Thyroid gland (tissue), 4 donors: Measurements from ENCODE around the gene FAH.

Experiments
- POLR2A ChIP-seq, 2 donors: fragments of 450-650 bp; IDR thresholded peaks; one replicate each; pipeline ENCODE4 v1.6.1; 2017; ENCODE audit warnings: antibody characterized with exemption in 2 of 2, mild to moderate bottlenecking in 2 of 2, moderate library complexity in 1 of 2
- TF ChIP-seq, protein P1 (sequence below), 6 experiments: fragments of 200-600 bp in 3 of 6; fragments of 450-650 bp in 3 of 6; sonication (generic) in 3 of 6; IDR thresholded peaks; one replicate each; pipeline ENCODE4 v1.5.1; 2016 to 2019; ENCODE audit warnings: antibody characterized with exemption in 6 of 6, mild to moderate bottlenecking in 2 of 6, inconsistent platforms in 1 of 6, moderate library complexity in 1 of 6

DNA sequence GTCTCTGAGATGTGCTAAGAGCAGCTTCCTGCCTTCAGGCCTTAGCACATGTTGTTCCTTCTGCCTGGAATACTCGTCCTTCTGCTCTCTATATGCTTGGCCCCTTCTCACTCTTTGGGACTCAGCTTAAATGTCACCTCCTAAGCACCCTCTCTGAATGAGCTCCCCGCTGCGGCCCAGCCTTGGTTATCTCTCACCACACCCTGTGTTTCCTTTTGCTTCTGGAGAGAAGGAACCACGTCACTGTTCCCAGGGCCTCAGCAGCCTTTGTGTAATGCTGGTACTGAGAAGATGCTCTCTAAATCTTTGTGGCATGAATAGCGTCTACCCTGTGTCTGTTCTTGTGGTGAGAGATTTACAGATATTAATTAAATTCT is 2.2 kb downstream of the FAH start:
- TF ChIP-seq, protein P1, sequence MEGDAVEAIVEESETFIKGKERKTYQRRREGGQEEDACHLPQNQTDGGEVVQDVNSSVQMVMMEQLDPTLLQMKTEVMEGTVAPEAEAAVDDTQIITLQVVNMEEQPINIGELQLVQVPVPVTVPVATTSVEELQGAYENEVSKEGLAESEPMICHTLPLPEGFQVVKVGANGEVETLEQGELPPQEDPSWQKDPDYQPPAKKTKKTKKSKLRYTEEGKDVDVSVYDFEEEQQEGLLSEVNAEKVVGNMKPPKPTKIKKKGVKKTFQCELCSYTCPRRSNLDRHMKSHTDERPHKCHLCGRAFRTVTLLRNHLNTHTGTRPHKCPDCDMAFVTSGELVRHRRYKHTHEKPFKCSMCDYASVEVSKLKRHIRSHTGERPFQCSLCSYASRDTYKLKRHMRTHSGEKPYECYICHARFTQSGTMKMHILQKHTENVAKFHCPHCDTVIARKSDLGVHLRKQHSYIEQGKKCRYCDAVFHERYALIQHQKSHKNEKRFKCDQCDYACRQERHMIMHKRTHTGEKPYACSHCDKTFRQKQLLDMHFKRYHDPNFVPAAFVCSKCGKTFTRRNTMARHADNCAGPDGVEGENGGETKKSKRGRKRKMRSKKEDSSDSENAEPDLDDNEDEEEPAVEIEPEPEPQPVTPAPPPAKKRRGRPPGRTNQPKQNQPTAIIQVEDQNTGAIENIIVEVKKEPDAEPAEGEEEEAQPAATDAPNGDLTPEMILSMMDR (IDR thresholded peaks at IDR 0.05), result no peak
- TF ChIP-seq POLR2A (IDR thresholded peaks at IDR 0.05), result no peak
